SK-N-SH treated with all-trans-retinoic acid at 6 μM for 48 hours (cell line): ENCODE measurements around the gene RGL2.
"Not testable (repeated sequence)": the region's sequence is repeated elsewhere in the genome, so short reads cannot be mapped to it uniquely, and the experiment has no call there.

Experiments
- ATAC-seq: fragments of 200-7000 bp; cut with Tn5 transposase; 3 replicates; pipeline ENCODE4 v1.9.1; 2020; ENCODE audit warnings: mild to moderate bottlenecking, moderate library complexity
- ARNTL ChIP-seq: fragments of 450-650 bp; formaldehyde crosslinking; IDR thresholded peaks from 2 replicates; pipeline ENCODE4 v1.5.0; 2020; ENCODE audit warnings: low read depth, mild to moderate bottlenecking, moderate library complexity, borderline replicate concordance
- BACH2 ChIP-seq: fragments of 250-450 bp; sonication (Bioruptor Pico); IDR thresholded peaks from 2 replicates; pipeline ENCODE4 v1.9.0; 2021; ENCODE audit warnings: mild to moderate bottlenecking, borderline replicate concordance
- CREB5 ChIP-seq: fragments of 250-450 bp; sonication (Bioruptor Pico); IDR thresholded peaks from 2 replicates; pipeline ENCODE4 v1.5.1; 2020; ENCODE audit warnings: low read depth, mild to moderate bottlenecking, moderate library complexity
- CSDC2 ChIP-seq: fragments of 250-450 bp; sonication (Bioruptor Pico); IDR thresholded peaks from 2 replicates; pipeline ENCODE4 v1.5.0; 2020; ENCODE audit warnings: mild to moderate bottlenecking, moderate library complexity
- CSRNP3 ChIP-seq: fragments of 250-450 bp; sonication (Bioruptor Pico); IDR thresholded peaks from 2 replicates; pipeline ENCODE4 v1.5.1; 2021; ENCODE audit warnings: mild to moderate bottlenecking, moderate library complexity
- ESRRG ChIP-seq: fragments of 250-450 bp; sonication (Bioruptor Pico); IDR thresholded peaks from 2 replicates; pipeline ENCODE4 v1.6.1; 2021; ENCODE audit warnings: mild to moderate bottlenecking
- GLIS3 ChIP-seq: fragments of 250-450 bp; sonication (Bioruptor Pico); IDR thresholded peaks from 2 replicates; pipeline ENCODE4 v1.5.0; 2020; ENCODE audit warnings: mild to moderate bottlenecking, moderate library complexity
- ISL1 ChIP-seq: fragments of 250-450 bp; sonication (Bioruptor Pico); IDR thresholded peaks from 2 replicates; pipeline ENCODE4 v2.1.2; 2022; ENCODE audit warnings: mild to moderate bottlenecking, moderate library complexity
- OSR1 ChIP-seq: fragments of 250-450 bp; sonication (Bioruptor Pico); IDR thresholded peaks from 2 replicates; pipeline ENCODE4 v1.8.0; 2022; ENCODE audit warnings: moderate library complexity, mild to moderate bottlenecking, inconsistent platforms
- PATZ1 ChIP-seq: fragments of 250-450 bp; sonication (Bioruptor Pico); IDR thresholded peaks from 2 replicates; pipeline ENCODE4 v1.8.0; 2020; ENCODE audit warnings: mild to moderate bottlenecking, moderate library complexity, borderline replicate concordance
- POU6F1 ChIP-seq: fragments of 250-450 bp; sonication (Bioruptor Pico); IDR thresholded peaks from 2 replicates; pipeline ENCODE4 v1.8.0; 2021; ENCODE audit warnings: low read depth, mild to moderate bottlenecking, moderate library complexity, borderline replicate concordance
- PPARA ChIP-seq: fragments of 250-450 bp; sonication (Bioruptor Pico); IDR thresholded peaks from 2 replicates; pipeline ENCODE4 v1.5.0; 2020; ENCODE audit warnings: mild to moderate bottlenecking, borderline replicate concordance
- SNAI2 ChIP-seq: fragments of 250-450 bp; sonication (Bioruptor Pico); IDR thresholded peaks from 2 replicates; pipeline ENCODE4 v1.5.0; 2020; ENCODE audit warnings: mild to moderate bottlenecking, moderate library complexity
- TCF4 ChIP-seq: fragments of 250-450 bp; sonication (Bioruptor Pico); IDR thresholded peaks from 2 replicates; pipeline ENCODE4 v1.8.0; 2021; ENCODE audit warnings: mild to moderate bottlenecking, moderate library complexity, borderline replicate concordance
- TOX ChIP-seq: fragments of 250-450 bp; sonication (Bioruptor Pico); IDR thresholded peaks from 2 replicates; pipeline ENCODE4 v1.8.0; 2021; ENCODE audit warnings: mild to moderate bottlenecking, moderate library complexity, borderline replicate concordance
- TSHZ2 ChIP-seq: fragments of 250-450 bp; sonication (Bioruptor Pico); IDR thresholded peaks from 2 replicates; pipeline ENCODE4 v1.5.0; 2020; ENCODE audit warnings: mild to moderate bottlenecking, moderate library complexity
- ZC3H10 ChIP-seq: fragments of 250-450 bp; sonication (Bioruptor Pico); IDR thresholded peaks from 2 replicates; pipeline ENCODE4 v1.5.1; 2021; ENCODE audit warnings: mild to moderate bottlenecking, moderate library complexity
- ZFP3 ChIP-seq: fragments of 250-450 bp; sonication (Bioruptor Pico); IDR thresholded peaks from 2 replicates; pipeline ENCODE4 v1.5.0; 2020; ENCODE audit warnings: mild to moderate bottlenecking, moderate library complexity
- ZFP30 ChIP-seq: fragments of 450-650 bp; formaldehyde crosslinking; IDR thresholded peaks from 2 replicates; pipeline ENCODE4 v1.5.0; 2022; ENCODE audit warnings: mild to moderate bottlenecking, moderate library complexity
- ZNF565 ChIP-seq: fragments of 450-650 bp; formaldehyde crosslinking; conservative IDR thresholded peaks from 2 replicates; pipeline ENCODE4 v1.5.0; 2020; ENCODE audit warnings: low read depth, mild to moderate bottlenecking, moderate library complexity
- ZNF70 ChIP-seq: fragments of 450-650 bp; formaldehyde crosslinking; IDR thresholded peaks from 2 replicates; pipeline ENCODE4 v1.5.0; 2020; ENCODE audit warnings: mild to moderate bottlenecking, moderate library complexity
- ZNF8 ChIP-seq: fragments of 450-650 bp; formaldehyde crosslinking; IDR thresholded peaks from 2 replicates; pipeline ENCODE4 v1.5.0; 2020; ENCODE audit warnings: mild to moderate bottlenecking, moderate library complexity

RGL2 gene

GRCh38 chr6:33286946-33287914, 11.5 kb downstream of the RGL2 start (continued):
- TF ChIP-seq CSRNP3: no peak
- TF ChIP-seq ZNF70 (CRISPR knock-in tag): no peak
- no peak for TF ChIP-seq GLIS3
- no peak for TF ChIP-seq BACH2 (CRISPR knock-in tag)
- no peak for TF ChIP-seq OSR1 (CRISPR knock-in tag)
- no peak for TF ChIP-seq SNAI2 (CRISPR knock-in tag)
- no peak for TF ChIP-seq TCF4 (CRISPR knock-in tag)
- no peak for TF ChIP-seq TSHZ2
- no peak for TF ChIP-seq CREB5 (CRISPR knock-in tag)

- ATAC-seq: not testable (repeated sequence)
These were observed 13.5 kb downstream of the RGL2 start for GRCh38 chr6:33285214-33285613.

GRCh38 chr6:33280539-33280938, 18.2 kb downstream of the RGL2 start:
- no peak for TF ChIP-seq ARNTL (CRISPR knock-in tag)
- no peak for TF ChIP-seq TCF4 (CRISPR knock-in tag)
- no peak for TF ChIP-seq POU6F1 (CRISPR knock-in tag)
- no peak for TF ChIP-seq ZNF565
- no peak for TF ChIP-seq TSHZ2
- no peak for TF ChIP-seq PPARA (CRISPR knock-in tag)
- no peak for TF ChIP-seq PATZ1 (CRISPR knock-in tag)
- TF ChIP-seq ZC3H10 (CRISPR knock-in tag): no peak
- TF ChIP-seq ZFP30: no peak
- no peak for TF ChIP-seq ISL1 (CRISPR knock-in tag)
- no peak for TF ChIP-seq CSRNP3
- TF ChIP-seq ZNF8 (CRISPR knock-in tag): no peak
- TF ChIP-seq CSDC2 (CRISPR knock-in tag): no peak
- no peak for TF ChIP-seq GLIS3
- no peak for TF ChIP-seq ESRRG (CRISPR knock-in tag)
- no peak for TF ChIP-seq OSR1 (CRISPR knock-in tag)
- no peak for TF ChIP-seq BACH2 (CRISPR knock-in tag)
- no peak for TF ChIP-seq ZFP3
- TF ChIP-seq ZNF70 (CRISPR knock-in tag): no peak
- TF ChIP-seq TOX: no peak
- no peak for ATAC-seq
